ENCODE data around the gene ZNF532.

Gene ZNF532

DNA sequence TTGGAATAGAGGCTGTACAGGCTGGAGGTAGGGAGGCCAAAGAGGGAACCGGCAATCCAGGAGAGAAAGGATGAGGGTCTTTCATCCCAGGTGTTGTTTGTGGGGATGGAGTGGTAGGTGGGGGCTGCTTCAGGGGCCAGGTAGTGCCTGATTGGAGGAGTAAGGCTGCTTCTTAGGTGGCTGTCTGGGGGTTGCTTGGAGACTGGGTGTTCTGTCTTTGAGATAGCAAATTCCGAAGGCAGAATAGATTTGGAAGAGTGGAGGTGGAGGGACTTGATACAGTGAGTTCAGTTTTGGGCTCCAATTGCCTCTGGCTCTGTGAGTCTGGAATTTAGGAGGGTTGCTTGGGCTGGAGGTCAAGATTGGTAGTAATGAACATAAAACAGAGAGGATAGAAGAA, 5.9 kb downstream of the ZNF532 start:
- DNase-seq (ENCODE audit: low read depth in 2 of 2): no peak

DNA sequence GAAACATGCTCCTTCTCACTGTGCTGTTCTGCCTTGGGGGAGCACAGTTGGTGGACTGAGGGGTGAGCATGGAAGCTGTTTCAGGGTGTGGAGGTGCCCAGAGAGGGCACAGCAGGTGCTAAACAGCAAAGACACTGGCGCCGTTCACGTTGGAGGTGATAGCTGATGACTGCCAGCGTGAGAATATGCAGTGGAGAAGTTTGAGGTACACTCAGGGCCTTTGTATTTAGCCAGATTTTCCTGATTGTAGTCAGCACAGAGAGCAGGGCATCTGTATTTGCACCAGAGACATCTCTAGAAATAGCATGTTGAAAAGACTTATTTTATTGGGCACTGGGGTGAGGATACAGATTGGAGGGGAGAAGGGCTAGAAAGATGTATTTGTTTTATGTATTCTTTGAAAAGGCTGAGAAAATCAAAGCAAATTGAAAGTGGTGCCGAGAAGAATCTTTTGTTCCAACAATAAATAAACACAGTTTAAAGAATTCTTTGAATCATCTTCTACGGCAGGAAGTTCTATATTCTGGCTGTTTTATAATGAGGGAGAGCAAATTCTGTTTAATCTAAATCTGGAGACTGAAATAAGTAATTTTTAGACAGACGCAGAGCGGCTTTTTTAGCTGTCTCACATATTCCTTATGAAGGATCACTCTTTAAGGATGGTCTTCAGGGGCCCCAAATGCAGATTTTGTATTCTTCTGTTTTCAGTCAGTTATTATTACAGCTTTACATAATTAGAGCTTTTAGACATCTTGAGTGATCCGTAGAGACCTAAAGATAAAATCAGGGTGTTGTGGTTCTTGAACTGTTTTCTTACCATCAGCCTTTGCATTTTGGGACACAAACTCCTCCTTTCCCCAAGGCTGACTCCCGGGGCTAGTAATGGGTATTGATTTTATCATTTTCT, 7.1 kb downstream of the ZNF532 start:
- no peak for DNase-seq (ENCODE audit: low read depth in 2 of 2)

DNA sequence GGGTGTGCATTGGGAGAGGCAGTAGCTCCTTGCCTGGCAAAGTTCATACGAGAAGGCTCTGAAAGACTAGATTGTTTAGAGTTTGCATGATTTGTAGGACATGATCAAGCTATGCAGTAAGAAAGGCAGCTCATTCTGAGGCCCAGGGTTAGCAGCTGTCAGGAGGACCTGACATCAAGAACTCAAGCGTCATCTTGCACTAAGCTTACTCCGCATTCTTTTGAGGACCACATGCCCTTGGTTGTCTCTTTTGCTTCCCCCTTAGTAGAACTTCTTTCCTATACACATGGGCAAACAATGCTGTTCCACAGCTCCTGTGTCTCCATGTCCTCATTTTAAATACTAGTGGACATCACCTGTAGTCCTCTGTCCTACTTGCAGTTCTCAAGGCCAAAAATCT, 14.0 kb downstream of the ZNF532 start:
- no peak for DNase-seq (ENCODE audit: low read depth in 2 of 2)

DNA sequence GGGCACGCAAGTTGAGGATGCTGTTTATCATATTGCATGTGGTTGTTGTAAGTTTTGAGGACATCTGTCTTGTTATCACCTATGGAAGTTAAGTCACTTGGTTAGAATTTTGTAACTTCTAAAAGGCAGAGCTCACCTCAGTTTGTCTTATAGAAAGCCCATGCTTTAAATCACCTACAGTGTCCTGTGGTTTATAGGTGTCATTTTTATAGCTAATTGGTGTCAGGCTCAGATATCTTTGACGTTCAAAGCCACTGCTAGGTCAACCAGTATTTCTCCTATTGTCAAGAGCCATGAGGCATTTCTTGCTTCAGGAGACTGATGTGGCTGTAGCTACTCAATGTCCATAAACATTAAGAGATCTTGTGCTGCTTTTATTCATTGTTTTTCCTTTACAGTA, 16.8 kb downstream of the ZNF532 start:
- no peak for DNase-seq (ENCODE audit: low read depth in 2 of 2)

- no peak for DNase-seq (ENCODE audit: low read depth in 2 of 2)
Measured at GRCh38 chr18:58882044-58882443, 17.4 kb downstream of the ZNF532 start.

GRCh38 chr18:58882686-58883085, 18.0 kb downstream of the ZNF532 start:
- DNase-seq (ENCODE audit: low read depth in 2 of 2): no peak

DNA sequence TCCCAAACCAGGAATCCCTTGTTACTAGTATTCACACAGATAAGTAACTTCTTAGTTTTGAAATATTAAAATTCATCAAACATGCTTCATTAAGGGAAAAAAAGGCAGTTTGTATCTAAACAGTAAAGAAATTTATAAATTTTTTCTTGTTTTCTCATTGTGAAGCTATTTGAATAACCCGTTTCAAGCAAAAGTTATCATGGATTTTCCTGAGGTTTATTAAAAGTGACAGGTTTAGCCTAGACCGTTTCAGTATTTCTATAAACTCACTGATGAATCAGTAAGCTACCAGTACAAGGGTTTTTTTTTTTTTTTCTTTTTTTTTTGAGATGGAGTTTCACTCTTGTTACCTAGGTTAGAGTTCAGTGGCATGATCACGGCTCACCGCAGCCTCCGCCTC, 20.0 kb downstream of the ZNF532 start:
- no peak for DNase-seq (ENCODE audit: low read depth in 2 of 2)

- DNase-seq (ENCODE audit: low read depth in 2 of 2): no peak
Measured at GRCh38 chr18:58886431-58886830, 21.8 kb downstream of the ZNF532 start.

GRCh38 chr18:58886864-58887612, 22.4 kb downstream of the ZNF532 start:
- no peak for DNase-seq (ENCODE audit: low read depth in 2 of 2)

- DNase-seq (ENCODE audit: low read depth in 2 of 2): no peak
Measured at GRCh38 chr18:58887613-58887963, 22.9 kb downstream of the ZNF532 start.

GRCh38 chr18:58891776-58892175, 27.1 kb downstream of the ZNF532 start:
- DNase-seq (ENCODE audit: low read depth in 2 of 2): no peak

- DNase-seq (ENCODE audit: low read depth in 2 of 2): no peak
Measured at GRCh38 chr18:58892488-58892887, 27.8 kb downstream of the ZNF532 start.

DNA sequence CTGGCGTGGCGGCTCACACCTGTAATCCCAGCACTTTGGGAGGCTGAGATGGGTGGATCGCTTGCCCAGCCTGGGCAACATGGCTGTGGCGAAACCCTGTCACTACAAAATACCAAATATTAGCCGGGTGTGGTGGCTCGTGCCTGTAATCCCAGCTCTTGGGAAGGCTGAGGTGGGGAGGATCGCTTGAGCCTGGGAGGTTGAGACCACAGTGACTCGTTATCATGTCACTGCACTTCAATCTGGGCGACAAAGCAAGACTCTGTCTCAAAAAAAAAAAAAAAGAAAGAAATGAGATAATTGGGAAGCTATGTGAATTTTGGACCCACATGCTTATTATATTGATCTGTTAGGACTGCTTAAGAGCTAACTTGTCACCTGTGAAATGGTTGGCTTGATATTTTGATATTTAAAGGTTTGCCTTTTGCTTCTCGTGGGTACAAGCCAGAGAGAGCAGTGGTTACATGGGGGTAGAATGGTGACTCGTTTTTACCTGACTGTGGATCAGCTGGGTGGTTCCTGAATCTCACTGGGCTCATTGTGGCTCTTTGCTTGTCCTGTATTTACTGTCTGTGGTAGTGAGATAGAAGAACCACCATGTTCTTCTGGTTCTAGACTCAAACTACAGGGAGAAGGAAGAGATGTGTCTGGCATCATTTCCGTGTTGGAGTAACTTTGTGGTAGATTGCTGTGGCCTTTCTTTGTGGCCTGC, 28.9 kb downstream of the ZNF532 start:
- DNase-seq (ENCODE audit: low read depth in 2 of 2): no peak

- no peak for DNase-seq (ENCODE audit: low read depth in 2 of 2)
Measured at GRCh38 chr18:58894930-58895329, 30.3 kb downstream of the ZNF532 start.

DNA sequence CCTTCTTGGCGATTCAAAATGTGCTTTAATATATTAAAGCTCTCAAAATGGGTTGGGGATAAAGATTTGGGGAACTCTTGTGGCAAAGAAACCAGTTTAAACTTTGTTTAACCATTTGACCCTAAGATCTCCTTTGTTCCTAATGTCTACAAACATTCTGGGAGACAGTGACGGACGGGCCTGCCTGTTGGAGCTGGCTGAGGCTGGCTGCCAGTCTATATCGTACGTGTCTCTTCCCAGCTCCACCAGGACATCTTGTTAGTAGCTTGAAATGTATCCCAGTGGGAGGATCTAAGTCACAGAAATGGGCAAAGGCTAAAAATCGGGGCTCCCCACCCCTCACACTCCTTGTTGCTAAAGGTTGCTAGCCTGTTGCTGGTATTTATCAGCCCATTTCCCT, 30.7 kb downstream of the ZNF532 start:
- no peak for DNase-seq (ENCODE audit: low read depth in 2 of 2)

- no peak for DNase-seq (ENCODE audit: low read depth in 2 of 2)
Measured at GRCh38 chr18:58896268-58896667, 31.6 kb downstream of the ZNF532 start.

- DNase-seq (ENCODE audit: low read depth in 2 of 2): no peak
Measured at GRCh38 chr18:58896734-58897508, 32.2 kb downstream of the ZNF532 start.

DNA sequence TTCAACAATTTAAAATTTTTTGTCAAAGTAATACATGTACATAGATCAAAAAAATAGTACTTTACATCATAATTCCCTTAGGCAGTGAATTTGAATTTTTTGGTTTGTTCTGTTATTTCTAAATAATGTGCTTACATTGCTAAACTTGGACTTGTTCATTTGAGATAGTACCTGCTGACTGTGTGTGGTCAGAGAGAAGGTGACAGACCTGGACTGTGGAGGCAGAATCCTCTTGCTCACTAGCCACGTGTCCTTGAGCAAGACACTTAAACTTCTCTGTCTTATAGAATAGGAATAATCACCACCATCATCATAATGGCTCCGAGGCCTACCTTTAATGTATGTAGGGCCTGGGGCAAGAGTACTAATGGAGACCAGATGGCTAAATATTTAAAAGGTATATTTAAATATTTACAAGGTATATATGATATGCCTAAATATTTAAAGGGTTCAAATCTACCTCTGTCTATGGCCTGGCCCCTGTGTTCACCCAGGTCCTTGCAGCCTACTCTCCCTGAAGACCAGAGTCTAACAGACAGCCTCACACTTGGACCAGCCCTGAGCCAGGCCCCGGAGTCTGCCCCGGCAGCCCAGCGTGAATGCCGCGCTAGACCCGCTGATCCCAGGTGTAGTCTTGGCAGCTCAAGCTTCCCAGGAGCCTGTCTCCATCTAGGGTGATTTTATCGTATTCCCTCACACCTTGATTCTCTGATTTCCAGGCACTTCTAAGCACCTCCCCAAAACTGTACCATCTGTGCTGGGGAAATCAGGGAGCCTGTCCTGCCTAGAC, 33.5 kb downstream of the ZNF532 start:
- DNase-seq (ENCODE audit: low read depth in 2 of 2): no peak

- no peak for DNase-seq (ENCODE audit: low read depth in 2 of 2)
Measured at GRCh38 chr18:58900015-58900649, 35.5 kb downstream of the ZNF532 start.

DNA sequence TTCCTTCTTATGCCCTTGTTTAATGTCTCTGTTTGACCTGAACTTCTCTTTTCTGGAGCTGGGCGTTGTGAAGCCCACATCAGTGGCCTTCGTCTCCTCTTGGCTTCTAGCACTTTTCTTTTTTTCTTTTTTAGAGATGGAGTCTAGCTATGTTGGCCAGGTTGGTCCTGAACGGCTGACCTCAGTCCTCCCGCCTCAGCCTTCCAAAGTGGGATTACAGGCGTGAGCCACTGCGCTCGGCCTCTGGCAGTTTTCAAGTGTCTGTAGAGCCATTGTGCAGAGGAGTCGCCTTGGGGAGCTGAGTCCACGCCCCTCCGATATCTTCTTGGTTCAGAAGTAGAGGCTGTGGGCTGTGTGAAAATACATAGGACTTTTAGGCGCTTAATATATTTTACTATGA, 36.5 kb downstream of the ZNF532 start:
- DNase-seq (ENCODE audit: low read depth in 2 of 2): no peak
